ENCODE results near the gene EPHB4.
"Not testable (repeated sequence)": the region's sequence is repeated elsewhere in the genome, so short reads cannot be mapped to it uniquely, and the experiment has no call there.

Gene EPHB4

GRCh38 chr7:100822236-100823139, 4.8 kb downstream of the EPHB4 start:
- no peak for TF ChIP-seq CTCF (IDR thresholded peaks at IDR 0.05)
- peaks cover 35% of the 10 kb centered on the region for H3K36me3 ChIP-seq
- peaks cover 12% of the 10 kb centered on the region for H3K27me3 ChIP-seq
- H3K9me3 ChIP-seq: no peaks in the 10 kb centered on the region
- no peak overlapping the region for H3K4me3 ChIP-seq (ENCODE audit: low read depth in 1 of 2, low read length in 1 of 2)
- H3K27ac ChIP-seq: no peak overlapping the region
- peaks cover 26 to 30% of the 10 kb centered on the region in 2 experiments for H3K4me1 ChIP-seq (ENCODE audit: control insufficient read depth in 1 of 2, insufficient read depth in 1 of 2, low read depth in 1 of 2, low read length in 1 of 2)

GRCh38 chr7:100819586-100819985, 7.7 kb downstream of the EPHB4 start:
- Histone ChIP-seq H3K36me3 (peaks cover 35% of the 10 kb centered on the region), H3K4me3 (ENCODE audit: low read depth in 1 of 2, low read length in 1 of 2) (no peak overlapping the region), H3K27me3 (no peaks in the 10 kb centered on the region), H3K27ac (no peak overlapping the region), H3K4me1 (ENCODE audit: control insufficient read depth in 1 of 2, insufficient read depth in 1 of 2, low read depth in 1 of 2, low read length in 1 of 2) (peaks cover 7 to 13% of the 10 kb centered on the region in 2 experiments), H3K9me3 (no peaks in the 10 kb centered on the region)
- TF ChIP-seq CTCF (IDR thresholded peaks at IDR 0.05): no peak

GRCh38 chr7:100818825-100819224, 8.5 kb downstream of the EPHB4 start:
- Histone ChIP-seq H3K9me3 (no peaks in the 10 kb centered on the region), H3K27ac (no peak overlapping the region), H3K27me3 (no peaks in the 10 kb centered on the region), H3K4me3 (ENCODE audit: low read depth in 1 of 2, low read length in 1 of 2) (no peak overlapping the region), H3K36me3 (peaks cover 32% of the 10 kb centered on the region), H3K4me1 (ENCODE audit: control insufficient read depth in 1 of 2, insufficient read depth in 1 of 2, low read depth in 1 of 2, low read length in 1 of 2) (peaks cover 10 to 15% of the 10 kb centered on the region in 2 experiments)
- TF ChIP-seq CTCF (IDR thresholded peaks at IDR 0.05): no peak

GRCh38 chr7:100818366-100818765, 9.0 kb downstream of the EPHB4 start:
- no peak overlapping the region for H3K27ac ChIP-seq
- no peak for TF ChIP-seq CTCF (IDR thresholded peaks at IDR 0.05)
- no peak overlapping the region for H3K4me3 ChIP-seq (ENCODE audit: low read depth in 1 of 2, low read length in 1 of 2)
- H3K36me3 ChIP-seq: peaks cover 28% of the 10 kb centered on the region
- H3K4me1 ChIP-seq (ENCODE audit: control insufficient read depth in 1 of 2, insufficient read depth in 1 of 2, low read depth in 1 of 2, low read length in 1 of 2): peaks cover 15 to 19% of the 10 kb centered on the region in 2 experiments
- H3K27me3 ChIP-seq: no peaks in the 10 kb centered on the region
- H3K9me3 ChIP-seq: no peaks in the 10 kb centered on the region

- no peak for TF ChIP-seq CTCF (IDR thresholded peaks at IDR 0.05)
- no peak overlapping the region for H3K4me3 ChIP-seq (ENCODE audit: low read depth in 1 of 2, low read length in 1 of 2)
- H3K27ac ChIP-seq: no peak overlapping the region
- H3K27me3 ChIP-seq: no peaks in the 10 kb centered on the region
- H3K36me3 ChIP-seq: peaks cover 23% of the 10 kb centered on the region
- no peaks in the 10 kb centered on the region for H3K9me3 ChIP-seq
- peaks cover 15 to 20% of the 10 kb centered on the region in 2 experiments for H3K4me1 ChIP-seq (ENCODE audit: control insufficient read depth in 1 of 2, insufficient read depth in 1 of 2, low read depth in 1 of 2, low read length in 1 of 2)
Observed at GRCh38 chr7:100817097-100817496, 10.2 kb downstream of the EPHB4 start.

- H3K4me1 ChIP-seq (ENCODE audit: control insufficient read depth in 1 of 2, insufficient read depth in 1 of 2, low read depth in 1 of 2, low read length in 1 of 2): peaks cover 15 to 20% of the 10 kb centered on the region in 2 experiments
- H3K27ac ChIP-seq; H3K9me3 ChIP-seq; H3K27me3 ChIP-seq; H3K4me3 ChIP-seq (ENCODE audit: low read depth in 1 of 2, low read length in 1 of 2): not testable (repeated sequence)
- peaks cover 22% of the 10 kb centered on the region for H3K36me3 ChIP-seq
Observed at GRCh38 chr7:100816515-100816914, 10.8 kb downstream of the EPHB4 start.

Measured in neutrophil (primary cell).